Measurements from ENCODE around the gene FKBP1A.

DNA sequence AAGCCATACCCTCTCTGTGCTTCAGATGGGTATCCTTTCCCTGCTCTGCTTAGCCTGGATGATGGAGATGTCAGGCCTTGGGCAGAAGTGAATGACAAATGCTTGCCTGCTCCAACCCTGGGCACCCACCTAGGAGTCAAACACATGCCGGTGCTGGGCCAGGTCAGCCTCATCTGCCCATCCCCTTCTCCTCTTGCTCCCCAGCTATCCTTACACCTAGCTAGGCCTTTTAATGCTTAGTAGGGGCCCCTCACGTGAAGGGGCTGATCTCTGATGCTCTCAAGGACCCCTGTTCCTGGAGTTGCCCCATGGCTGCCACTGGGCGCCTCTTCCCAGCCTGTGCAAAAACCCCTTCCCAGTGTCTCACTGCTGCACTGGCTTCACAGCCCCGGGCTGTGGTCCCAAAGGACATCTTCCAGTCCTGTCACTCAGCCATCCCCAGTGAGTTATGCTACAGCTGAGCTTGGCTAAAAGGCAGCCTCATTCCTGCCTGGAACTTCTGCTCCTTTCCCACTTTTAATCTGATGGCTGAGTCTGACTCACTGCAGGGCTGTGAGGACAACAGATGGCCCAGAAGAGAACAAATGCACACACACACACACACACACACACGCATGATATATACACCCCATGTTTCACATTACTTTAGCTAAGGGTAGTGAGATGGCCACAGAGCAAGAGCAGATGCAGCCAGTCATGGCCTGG, 51.1 kb downstream of the FKBP1A start:
- TF ChIP-seq RCOR1 (IDR thresholded peaks at IDR 0.05; ENCODE audit: insufficient replicate concordance, low read length) (no peak), POLR2A (IDR thresholded peaks at IDR 0.05; ENCODE audit: low read depth, low read length) (no peak)
- TF ChIP-seq, protein P1, sequence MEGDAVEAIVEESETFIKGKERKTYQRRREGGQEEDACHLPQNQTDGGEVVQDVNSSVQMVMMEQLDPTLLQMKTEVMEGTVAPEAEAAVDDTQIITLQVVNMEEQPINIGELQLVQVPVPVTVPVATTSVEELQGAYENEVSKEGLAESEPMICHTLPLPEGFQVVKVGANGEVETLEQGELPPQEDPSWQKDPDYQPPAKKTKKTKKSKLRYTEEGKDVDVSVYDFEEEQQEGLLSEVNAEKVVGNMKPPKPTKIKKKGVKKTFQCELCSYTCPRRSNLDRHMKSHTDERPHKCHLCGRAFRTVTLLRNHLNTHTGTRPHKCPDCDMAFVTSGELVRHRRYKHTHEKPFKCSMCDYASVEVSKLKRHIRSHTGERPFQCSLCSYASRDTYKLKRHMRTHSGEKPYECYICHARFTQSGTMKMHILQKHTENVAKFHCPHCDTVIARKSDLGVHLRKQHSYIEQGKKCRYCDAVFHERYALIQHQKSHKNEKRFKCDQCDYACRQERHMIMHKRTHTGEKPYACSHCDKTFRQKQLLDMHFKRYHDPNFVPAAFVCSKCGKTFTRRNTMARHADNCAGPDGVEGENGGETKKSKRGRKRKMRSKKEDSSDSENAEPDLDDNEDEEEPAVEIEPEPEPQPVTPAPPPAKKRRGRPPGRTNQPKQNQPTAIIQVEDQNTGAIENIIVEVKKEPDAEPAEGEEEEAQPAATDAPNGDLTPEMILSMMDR (conservative IDR thresholded peaks at IDR 0.05; ENCODE audit: low read depth, low read length), result no peak
